Activated CD4-positive, CD25-positive, alpha-beta regulatory T cell treated with anti-CD3 and anti-CD28 coated beads, Interleukin-2, amount 50 U/mL, for 72 hours (primary cell): ENCODE results near the gene COL28A1.
"Not testable (repeated sequence)": the region's sequence is repeated elsewhere in the genome, so short reads cannot be mapped to it uniquely, and the experiment has no call there.

Experiments
- DNase-seq: peaks from one replicate; pipeline ENCODE4 v3.0.0; 2021

COL28A1 gene

DNA sequence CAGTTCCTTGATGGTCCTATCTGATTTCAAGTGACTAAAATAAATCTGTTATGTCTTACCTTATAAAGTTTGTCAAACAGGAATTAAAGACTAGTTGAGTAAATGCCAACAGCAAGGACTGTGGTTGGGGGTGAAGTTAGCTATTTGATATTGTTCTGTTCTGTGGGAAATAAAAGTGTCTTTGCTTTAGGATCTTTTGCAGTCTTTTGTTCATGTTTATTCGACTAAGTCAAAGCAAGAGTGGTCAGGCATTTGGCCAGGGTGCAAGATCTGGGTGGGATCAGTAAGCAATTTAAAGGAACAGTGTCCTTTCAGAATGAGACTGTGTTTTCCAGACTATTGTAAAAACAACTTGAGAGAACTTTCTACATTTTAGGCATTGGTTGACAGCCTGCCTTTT lies at the start of gene COL28A1:
Gene COL28A1 (minus strand): TSS at position 183 of the 400 bp plus-strand sequence. CDS start 2,998 bp downstream, outside the sequence.
- DNase-seq: no peak

DNA sequence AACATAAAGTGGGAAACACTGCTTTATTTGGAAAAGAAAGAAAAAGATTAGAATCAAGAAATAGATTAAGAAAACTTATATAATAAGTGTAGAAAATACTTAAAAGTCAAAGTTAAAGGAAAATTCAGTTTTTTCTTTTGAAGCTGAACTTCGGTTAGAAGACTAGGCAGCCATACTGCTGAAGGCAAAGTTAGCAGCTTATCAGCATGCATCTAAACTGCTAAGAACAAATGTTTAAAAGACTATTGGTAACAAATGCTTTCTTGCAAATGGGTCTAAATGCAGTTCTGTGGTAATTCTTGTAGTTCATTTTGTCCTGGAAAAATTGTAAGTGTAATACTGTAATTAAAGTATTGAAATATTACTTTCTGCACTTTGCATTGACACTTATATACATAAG lies 49.0 kb upstream of the COL28A1 start:
- DNase-seq: no peak

DNA sequence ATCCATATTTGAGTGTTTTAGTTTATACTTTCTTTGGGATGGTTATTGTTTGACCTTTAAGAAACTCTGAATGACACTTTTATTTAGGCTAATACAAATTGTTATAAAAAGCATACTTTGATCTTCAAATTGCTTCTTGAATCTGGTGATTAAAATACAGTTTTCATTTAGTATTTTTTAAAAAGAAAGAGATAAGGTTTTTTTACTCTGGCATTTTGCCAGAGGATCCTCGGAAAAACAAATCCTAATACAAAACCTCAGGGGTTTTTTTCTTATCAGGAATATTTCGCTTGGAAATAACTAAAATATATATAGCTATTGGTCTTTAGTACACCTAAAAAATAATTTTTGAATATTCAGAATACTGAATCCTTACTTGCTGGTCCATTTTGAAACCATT lies 48.1 kb upstream of the COL28A1 start:
- no peak for DNase-seq

DNA sequence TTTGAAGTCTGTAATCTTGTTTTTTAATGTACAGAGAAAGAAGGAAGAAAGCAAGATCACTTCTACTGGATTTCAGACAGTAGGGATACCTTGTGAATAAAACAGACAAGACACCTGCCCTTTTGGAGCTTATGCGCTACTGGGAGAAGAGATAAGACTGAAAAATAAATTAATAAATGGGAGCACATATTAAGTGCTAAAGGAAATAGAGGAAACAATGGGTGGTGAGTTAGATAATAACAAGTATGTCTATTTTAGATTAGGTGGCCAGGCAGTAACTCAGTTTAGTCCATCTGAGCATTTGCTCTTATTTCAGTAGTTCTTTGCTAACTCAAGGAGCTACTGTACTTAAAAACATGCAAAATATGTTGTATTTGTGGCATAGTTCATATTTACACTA lies 46.9 kb upstream of the COL28A1 start:
- no peak for DNase-seq

- no peak for DNase-seq
Measured at GRCh38 chr7:7581531-7582179, 46.0 kb upstream of the COL28A1 start.

- DNase-seq: no peak
Measured at GRCh38 chr7:7579638-7580037, 44.0 kb upstream of the COL28A1 start.

DNA sequence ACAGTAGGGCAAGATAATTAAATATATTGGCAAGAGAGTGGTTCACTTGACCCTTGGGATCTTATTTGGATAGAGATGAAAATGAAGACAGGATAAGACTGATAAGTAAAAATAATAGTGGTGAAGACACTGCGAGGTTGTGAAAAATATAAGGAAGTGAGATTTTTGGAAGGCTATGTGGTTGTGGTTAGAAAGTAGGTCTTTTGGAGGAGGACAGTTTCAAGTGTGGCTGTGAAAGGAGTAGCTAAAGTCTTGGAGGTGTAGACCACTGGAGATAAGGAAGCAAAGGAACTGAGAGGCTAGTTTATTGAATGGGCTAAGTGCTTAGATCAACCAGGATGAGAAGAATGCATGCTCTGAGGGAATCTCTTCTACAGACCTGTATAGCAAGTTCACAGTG lies 42.2 kb upstream of the COL28A1 start:
- DNase-seq: no peak

GRCh38 chr7:7576344-7576743 lies 40.7 kb upstream of the COL28A1 start:
- DNase-seq: no peak

GRCh38 chr7:7573701-7574100 lies 38.0 kb upstream of the COL28A1 start:
- no peak for DNase-seq

GRCh38 chr7:7570584-7570983 lies 34.9 kb upstream of the COL28A1 start:
- DNase-seq: no peak

DNA sequence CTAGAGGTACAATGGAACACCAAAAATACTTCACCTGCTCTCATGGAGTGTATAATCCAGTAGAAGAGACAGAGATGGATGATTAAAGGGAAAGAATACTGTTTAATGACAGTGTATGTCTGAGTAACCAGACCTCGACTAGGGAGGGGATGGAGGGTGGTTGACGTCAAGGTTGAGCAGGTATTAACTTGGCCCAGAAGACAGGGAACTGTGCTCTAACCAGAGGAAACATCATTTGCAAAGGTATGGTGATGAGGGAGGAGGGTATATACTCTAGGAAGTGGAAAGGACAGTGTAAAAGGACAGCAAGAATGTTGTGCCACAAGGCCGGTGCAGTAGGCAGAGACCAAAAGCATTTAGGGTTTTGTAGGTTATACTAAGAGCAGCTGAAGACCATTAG lies 33.9 kb upstream of the COL28A1 start:
- no peak for DNase-seq

- no peak for DNase-seq
Measured at GRCh38 chr7:7569081-7569527, 33.4 kb upstream of the COL28A1 start.

DNA sequence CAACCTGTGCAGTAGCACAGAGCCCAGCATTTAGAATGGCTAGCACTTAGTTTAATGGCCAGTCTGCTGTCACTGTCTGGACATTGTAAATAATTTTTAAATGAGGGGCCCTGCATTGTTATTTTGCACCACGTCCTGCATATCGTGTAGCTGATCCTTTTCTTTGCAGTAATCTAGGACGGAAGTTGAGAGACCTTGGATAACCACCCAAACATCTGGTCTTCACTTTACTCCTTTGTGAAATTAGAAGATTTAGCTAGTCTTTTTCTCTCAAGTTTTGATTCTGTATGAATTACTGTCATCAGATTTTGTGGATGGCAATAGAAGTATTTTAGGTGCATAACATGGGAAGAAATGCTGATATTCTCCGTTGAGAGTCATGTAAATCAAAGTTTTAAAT lies 32.9 kb upstream of the COL28A1 start:
- no peak for DNase-seq

DNA sequence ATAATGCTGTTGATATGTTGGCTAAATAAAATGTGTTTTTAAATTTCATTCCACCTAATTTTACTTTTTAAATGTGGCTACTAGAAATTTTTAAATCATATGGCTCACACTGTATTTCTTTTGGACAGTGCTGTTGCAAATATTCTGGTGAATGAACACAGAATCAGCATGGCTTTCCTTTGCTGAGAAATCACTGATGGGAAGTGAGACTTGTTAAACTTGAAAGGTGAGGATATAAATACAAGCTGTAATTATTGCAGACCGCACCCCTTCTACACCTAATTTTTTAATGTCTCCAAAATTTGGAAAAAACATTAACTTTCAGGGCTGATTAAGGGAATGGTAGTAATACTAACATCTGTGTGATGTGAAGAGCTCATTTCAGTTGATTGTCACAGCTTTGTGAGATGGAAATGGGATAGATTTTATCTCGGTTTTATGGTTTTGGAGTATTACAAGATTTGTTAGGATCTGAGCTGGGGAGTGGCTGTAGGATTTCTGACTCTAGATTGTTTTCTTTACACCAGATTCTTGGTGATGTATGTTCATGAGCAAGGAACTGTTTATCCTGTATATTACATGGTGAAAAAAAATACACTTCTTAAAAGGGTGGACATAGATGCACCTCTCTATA lies 32.3 kb upstream of the COL28A1 start:
- no peak for DNase-seq

DNA sequence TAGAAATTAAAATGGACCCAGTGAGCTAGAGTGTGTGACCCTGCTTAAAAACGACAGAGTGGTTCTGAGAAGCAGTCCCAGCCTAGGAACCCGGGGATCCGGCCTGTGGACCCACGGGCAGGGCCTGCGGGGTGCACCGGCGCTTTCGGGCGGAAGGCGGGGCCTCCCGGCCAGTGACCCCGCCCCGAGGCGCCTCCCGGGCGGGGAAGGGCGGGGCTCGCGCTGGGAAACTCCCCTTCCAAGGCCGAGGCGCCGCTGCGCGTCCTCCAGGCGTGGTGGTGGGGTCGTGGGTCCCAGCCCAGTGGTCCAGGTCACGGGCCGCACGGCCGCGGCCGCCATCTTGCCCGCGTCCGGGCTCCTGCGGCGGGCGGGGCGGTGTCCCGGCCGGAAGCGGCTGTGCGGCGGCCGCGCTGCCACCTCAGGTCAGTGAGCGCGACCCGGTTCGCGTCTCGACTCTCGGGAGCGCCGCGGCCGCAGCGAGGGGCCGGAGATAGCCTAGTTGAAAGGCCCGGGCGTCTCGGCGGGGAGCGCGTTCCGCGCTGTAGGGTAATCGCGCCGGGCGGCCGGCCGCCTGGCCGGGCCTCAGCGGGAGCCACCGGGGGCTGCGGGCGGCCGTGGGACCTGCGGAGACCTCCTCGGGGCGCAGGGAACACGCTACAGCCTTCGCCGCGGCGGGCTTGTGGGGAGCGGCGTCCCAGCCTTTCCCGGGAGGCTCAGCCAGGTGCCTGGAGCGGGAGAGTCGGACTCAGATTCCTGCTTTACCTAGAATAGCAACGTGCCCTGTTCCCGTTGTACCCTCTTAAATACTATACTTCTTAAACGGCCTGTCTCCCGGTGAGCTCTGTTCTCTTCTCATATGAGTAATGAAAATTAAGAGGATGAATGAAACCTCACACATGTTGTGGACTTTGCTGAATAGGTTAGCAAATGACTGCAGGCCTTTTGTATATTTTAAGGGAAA lies 31.3 kb upstream of the COL28A1 start, which contains the start of gene MIOS:
Gene MIOS (plus strand): TSS at position 234 of the 961 bp plus-strand sequence. CDS start 5,592 bp downstream, outside the sequence.
- DNase-seq: peak; percentile 85

GRCh38 chr7:7565746-7566650 lies 30.3 kb upstream of the COL28A1 start:
- DNase-seq: no peak

- DNase-seq: no peak
Measured at GRCh38 chr7:7565018-7565680, 29.5 kb upstream of the COL28A1 start.

DNA sequence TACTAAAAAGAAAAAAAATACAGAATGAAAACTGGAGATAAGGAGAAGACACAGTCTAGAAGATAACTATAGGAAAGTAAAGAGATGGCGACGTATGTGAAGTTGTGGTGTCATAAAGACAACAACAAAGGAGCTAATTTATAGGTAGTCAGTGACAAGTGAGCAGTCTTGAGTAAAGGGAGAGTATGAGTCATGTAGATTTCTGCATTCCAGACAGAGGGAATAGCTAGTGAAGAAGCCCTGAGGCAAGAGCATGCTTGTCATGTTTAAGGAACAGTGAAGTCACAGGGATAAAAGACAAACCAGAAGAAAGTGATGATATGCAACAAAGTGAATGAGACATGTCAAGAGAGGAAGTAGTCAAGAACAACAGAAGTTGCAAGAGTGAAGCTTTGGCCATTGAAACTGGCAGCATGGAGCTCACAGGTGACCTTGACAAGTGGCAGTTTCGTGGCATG lies 28.7 kb upstream of the COL28A1 start:
- DNase-seq: no peak

DNA sequence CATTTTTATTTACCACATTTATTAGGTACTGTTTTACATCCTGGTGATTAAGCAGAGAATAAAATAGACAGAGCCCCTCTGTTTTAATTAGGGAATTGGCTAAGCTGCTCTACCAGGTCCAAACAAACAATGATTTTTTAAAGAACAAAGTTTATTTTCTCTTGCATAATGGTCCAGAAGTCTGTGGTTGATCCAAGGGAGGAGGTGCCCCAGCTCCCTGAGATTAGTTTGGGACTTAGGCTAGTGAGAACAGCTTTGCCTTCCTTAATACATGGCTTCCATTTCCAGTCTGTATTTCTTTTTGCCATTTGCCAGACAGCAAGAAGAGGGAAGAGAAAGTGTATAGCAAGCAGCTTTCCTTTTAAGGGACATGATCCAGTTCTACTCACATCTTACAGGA lies 28.1 kb upstream of the COL28A1 start:
- no peak for DNase-seq

- no peak for DNase-seq
Measured at GRCh38 chr7:7563269-7563668, 27.6 kb upstream of the COL28A1 start.

GRCh38 chr7:7562736-7563135 lies 27.1 kb upstream of the COL28A1 start:
- DNase-seq: no peak

DNA sequence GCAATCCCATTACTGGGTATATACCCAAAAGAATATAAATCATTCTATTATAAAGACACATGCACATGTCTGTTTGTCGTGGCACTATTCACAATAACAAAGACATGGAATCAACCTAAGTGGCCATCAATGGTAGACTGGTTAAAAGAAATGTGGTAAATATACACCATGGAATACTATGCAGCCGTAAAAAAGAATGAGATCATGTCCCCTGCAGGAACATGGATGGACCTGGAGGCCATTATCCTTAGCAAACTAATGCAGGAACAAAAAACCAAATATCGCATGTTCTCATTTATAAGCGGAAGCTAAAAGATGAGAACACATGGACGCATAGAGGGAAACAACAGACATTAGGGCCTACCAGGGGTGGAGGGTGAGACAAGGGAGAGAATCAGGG lies 25.9 kb upstream of the COL28A1 start:
- DNase-seq: not testable (repeated sequence)
